ENCODE measurements around the gene NCAM1.

NCAM1 gene

DNA sequence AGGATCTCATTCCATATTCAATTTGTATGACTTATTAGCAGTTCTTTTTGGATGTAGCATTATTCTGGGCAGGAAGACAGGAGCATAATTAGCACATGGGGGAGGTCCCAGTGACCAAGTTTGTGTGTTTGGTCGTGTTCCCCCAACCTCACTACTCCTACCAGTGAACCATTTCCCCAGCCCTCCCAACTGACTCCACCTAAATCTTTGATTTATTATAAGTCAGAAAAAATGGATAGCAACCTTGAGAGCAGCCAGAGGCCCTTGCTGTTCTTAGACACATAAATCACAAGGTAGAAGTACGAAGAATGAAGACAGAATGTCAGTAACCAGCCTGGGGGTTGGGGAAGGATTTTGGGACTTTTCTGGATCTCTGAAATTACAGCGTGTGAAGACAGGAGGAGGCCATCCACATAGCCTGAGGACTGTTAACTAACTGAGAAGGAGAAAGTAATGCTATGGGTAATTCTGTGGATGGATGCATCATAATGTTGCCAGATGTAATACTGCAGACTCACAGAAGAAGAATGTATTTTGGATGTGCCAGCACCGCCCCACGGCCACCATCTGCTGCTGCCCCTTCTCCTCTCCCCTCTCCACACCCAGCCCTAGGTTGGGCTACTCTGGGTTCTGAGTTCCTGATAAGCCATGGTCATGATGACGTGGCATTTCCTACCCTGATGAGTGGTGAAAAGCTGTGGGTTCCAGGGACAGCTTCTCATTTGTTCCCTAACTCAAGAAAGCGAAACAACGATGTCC lies 228.9 kb downstream of the NCAM1 start:
- H3K4me3 ChIP-seq: no peak overlapping the region
- H3K36me3 ChIP-seq: no peaks in the 10 kb centered on the region
- H3K9me3 ChIP-seq: no peaks in the 10 kb centered on the region
- no peak overlapping the region for H3K4me2 ChIP-seq
- TF ChIP-seq Cebpa-rat (IDR thresholded peaks at IDR 0.05): no peak
- H3K27me3 ChIP-seq: no peaks in the 10 kb centered on the region
- no peaks in the 10 kb centered on the region; the same call in 1 of the 2 replicates for H3K4me1 ChIP-seq
- H3K9ac ChIP-seq: no peak overlapping the region
- H4K20me1 ChIP-seq: no peaks in the 10 kb centered on the region
- H3K27ac ChIP-seq: no peak overlapping the region

DNA sequence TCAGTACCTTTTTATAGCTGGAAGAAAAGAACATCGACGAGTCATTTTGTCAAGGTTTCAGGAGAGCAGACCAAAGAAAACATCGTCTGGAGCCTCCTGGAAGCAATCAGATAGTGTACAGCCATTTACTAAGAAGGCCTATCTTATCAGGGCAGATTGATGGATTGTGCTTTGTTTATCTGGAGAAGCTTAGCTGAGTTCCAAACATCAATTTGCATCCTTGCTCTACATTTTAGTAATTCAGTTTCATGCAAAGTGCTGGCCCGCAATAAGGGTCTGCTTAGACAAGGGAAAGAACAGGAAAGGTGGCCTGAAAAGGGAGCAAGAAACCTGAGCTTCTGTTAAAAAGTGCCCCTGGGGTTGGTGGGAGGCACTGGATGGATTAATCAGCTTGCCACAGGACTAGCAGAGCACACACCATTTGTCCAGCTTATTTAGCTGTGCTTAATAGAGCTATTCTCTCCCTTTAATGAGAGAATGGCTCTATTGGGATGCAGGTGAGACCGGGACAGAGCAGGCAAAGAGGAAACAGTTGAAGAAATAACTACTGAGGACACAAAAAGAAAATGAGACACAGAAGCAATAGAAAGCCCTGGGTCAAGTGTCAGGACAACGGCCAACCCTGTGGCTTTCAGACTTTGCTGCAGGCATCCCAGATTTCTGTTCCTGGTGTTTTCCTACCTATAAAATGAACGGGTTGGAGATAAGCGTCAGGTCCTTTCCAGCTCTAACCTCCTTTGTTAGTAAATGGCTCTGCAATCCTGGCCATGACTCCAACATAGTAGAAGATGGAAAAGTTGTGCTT lies 231.1 kb downstream of the NCAM1 start:
- Histone ChIP-seq H3K9ac (no peak overlapping the region), H3K27me3 (no peaks in the 10 kb centered on the region), H3K4me2 (no peak overlapping the region), H4K20me1 (no peaks in the 10 kb centered on the region), H3K4me3 (no peak overlapping the region), H3K9me3 (no peaks in the 10 kb centered on the region), H3K4me1 (no peaks in the 10 kb centered on the region; the same call in 1 of the 2 replicates), H3K36me3 (no peaks in the 10 kb centered on the region), H3K27ac (no peak overlapping the region)
- TF ChIP-seq Cebpa-rat (IDR thresholded peaks at IDR 0.05): no peak

DNA sequence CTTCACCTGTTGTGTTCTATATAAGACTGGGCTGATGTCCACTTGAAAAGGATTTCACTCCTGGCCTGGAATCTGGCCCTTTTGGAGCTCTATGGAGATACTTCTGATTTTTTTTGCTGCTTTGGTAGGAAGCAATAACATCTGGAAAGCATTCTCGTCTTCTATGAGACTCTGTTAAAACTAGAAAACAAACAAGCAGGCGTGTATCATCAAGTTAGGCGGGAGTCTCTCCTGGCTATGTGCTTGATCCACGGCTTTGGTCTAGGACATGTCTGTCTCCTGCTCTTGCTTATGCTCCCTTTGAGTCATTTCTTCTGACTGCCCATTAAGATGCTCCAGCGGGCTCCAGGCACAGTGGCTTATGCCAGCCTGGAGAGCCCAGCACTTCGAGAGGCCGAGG lies 231.8 kb downstream of the NCAM1 start:
- no peaks in the 10 kb centered on the region for H3K9me3 ChIP-seq
- H3K4me1 ChIP-seq: no peaks in the 10 kb centered on the region; the same call in 1 of the 2 replicates
- no peaks in the 10 kb centered on the region for H4K20me1 ChIP-seq
- no peak overlapping the region for H3K4me2 ChIP-seq
- H3K27me3 ChIP-seq: no peaks in the 10 kb centered on the region
- no peak for TF ChIP-seq Cebpa-rat (IDR thresholded peaks at IDR 0.05)
- no peaks in the 10 kb centered on the region for H3K36me3 ChIP-seq
- no peak overlapping the region for H3K9ac ChIP-seq
- no peak overlapping the region for H3K4me3 ChIP-seq
- no peak overlapping the region for H3K27ac ChIP-seq

DNA sequence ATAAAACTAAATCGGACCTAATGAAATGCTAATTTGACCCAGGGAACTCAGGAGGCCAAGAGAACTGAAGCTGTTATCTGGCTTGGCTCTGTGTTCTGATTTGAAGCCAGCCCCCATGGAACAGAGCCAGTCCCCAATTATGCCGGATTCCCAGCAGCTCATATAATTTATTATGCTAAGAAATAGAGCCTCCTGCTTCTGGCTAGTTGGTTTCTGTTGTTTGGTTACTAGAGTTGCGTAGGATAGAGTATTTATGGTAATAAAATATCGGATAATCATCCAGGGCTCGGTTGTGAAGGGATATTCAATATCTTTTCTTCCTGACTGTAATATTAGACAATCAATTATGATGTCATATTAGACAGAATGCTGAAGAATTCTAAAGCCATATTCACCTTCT lies 232.7 kb downstream of the NCAM1 start:
- no peak for TF ChIP-seq Cebpa-rat (IDR thresholded peaks at IDR 0.05)
- H3K27me3 ChIP-seq: no peaks in the 10 kb centered on the region
- H3K27ac ChIP-seq: no peak overlapping the region
- H4K20me1 ChIP-seq: no peaks in the 10 kb centered on the region
- H3K9ac ChIP-seq: no peak overlapping the region
- no peaks in the 10 kb centered on the region for H3K9me3 ChIP-seq
- no peaks in the 10 kb centered on the region; the same call in 1 of the 2 replicates for H3K4me1 ChIP-seq
- H3K36me3 ChIP-seq: no peaks in the 10 kb centered on the region
- H3K4me3 ChIP-seq: no peak overlapping the region
- no peak overlapping the region for H3K4me2 ChIP-seq

DNA sequence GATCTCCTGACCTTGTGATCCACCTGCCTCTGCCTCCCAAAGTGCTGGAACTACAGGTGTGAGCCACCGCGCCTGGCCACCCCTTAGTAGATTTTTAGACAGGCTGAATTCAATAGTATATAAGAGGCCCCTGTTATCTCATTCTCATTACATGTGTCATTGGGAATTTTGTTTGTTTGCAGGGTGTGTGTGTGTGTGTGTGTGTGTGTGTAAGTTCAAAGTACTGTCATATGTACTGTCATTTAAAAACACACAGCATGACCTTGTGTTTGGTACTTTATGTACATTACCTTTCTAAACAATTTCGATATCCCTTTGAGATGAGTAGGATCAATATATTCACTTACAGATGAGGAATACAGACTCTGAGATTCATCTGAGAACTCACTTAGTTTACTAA lies 234.5 kb downstream of the NCAM1 start:
- Histone ChIP-seq H3K27me3 (no peaks in the 10 kb centered on the region), H3K4me3 (no peak overlapping the region), H3K4me1 (no peaks in the 10 kb centered on the region; the same call in 1 of the 2 replicates), H3K27ac (no peak overlapping the region), H4K20me1 (no peaks in the 10 kb centered on the region), H3K4me2 (no peak overlapping the region), H3K36me3 (no peaks in the 10 kb centered on the region), H3K9me3 (no peaks in the 10 kb centered on the region), H3K9ac (no peak overlapping the region)
- TF ChIP-seq Cebpa-rat (IDR thresholded peaks at IDR 0.05): no peak

DNA sequence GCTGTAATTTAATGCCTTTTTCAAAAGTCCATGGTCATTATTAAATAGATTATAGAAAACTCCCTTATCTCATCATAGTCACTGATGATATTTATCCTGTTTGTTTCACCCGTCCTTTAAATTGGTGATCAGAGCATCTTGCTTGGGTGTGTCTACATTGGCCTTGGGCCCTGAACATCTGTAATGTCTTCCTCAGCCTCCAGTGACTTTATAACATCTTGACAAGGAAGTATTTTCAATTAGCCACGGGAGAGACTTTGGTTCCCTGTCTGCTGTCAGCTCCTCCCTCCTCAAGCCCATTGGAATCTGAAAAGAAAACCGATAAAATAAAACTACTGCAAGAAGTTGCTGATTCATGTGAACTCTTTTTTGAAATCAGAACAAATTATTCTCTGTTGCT lies 236.2 kb downstream of the NCAM1 start:
- Histone ChIP-seq H4K20me1 (no peaks in the 10 kb centered on the region), H3K9me3 (no peaks in the 10 kb centered on the region), H3K36me3 (no peaks in the 10 kb centered on the region), H3K9ac (no peak overlapping the region), H3K27me3 (no peaks in the 10 kb centered on the region), H3K4me3 (no peak overlapping the region), H3K4me2 (no peak overlapping the region), H3K27ac (no peak overlapping the region), H3K4me1 (no peaks in the 10 kb centered on the region; the same call in 1 of the 2 replicates)
- TF ChIP-seq Cebpa-rat (IDR thresholded peaks at IDR 0.05): no peak

DNA sequence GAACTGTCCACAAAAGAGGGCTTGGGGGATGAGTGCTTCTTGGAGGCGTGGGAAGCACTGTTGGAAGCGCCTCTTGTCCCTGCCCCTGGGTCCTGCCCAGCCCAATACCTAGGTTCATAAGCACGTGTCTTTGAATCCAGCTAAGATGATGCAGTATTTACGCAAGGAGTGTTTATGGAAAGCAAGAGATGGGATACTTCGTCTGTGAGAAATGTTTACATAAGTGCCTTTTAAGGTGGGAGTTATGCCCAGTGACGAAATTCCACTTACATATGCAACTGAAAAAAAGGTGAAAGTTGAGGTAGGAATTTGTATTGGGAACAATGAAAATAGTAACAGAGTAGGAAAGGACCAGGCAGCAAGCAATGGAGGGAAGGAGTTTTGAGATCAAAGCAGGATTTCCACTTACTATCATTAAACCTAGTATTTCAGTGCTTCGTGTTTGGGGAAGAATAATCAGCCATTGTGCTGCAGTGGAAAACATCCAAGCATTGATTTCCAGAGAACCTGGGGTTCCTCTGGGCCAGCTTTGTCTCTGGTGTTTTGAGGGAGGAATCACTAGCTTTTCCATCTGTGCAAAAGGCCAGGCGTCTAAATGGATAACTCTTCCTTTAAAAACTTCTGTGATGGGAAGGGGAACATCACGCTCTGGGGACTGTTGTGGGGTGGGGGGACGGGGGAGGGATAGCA lies 237.9 kb downstream of the NCAM1 start:
- TF ChIP-seq Cebpa-rat (IDR thresholded peaks at IDR 0.05): no peak
- Histone ChIP-seq H3K9ac (no peak overlapping the region), H3K9me3 (no peaks in the 10 kb centered on the region), H3K27ac (no peak overlapping the region), H3K36me3 (no peaks in the 10 kb centered on the region), H3K4me1 (no peaks in the 10 kb centered on the region; the same call in 1 of the 2 replicates), H3K27me3 (no peaks in the 10 kb centered on the region), H4K20me1 (no peaks in the 10 kb centered on the region), H3K4me3 (no peak overlapping the region), H3K4me2 (no peak overlapping the region)

DNA sequence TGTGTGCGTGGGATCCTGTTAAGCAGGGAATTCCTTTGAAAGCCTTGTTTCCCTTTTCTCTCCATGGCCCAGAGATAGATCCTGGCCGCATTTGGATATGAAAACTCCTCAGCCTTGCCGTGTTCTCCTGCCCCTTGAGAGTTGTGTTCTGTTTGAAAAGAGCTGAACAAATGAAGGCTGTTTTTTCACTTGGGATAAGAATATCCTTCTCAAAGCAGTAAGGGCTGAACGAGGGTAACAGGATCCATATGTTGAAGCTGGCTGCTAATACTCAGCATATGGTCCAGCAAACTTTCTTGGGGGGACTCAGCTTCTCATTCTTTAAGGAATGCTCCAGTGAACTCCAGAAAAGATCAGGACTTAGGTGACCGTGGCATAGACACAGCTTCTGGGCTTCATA lies 238.6 kb downstream of the NCAM1 start:
- Histone ChIP-seq H3K4me3 (no peak overlapping the region), H4K20me1 (no peaks in the 10 kb centered on the region), H3K36me3 (no peaks in the 10 kb centered on the region), H3K4me1 (no peaks in the 10 kb centered on the region; the same call in 1 of the 2 replicates), H3K27ac (no peak overlapping the region), H3K4me2 (no peak overlapping the region), H3K27me3 (no peaks in the 10 kb centered on the region), H3K9ac (no peak overlapping the region), H3K9me3 (no peaks in the 10 kb centered on the region)
- TF ChIP-seq Cebpa-rat (IDR thresholded peaks at IDR 0.05): no peak

DNA sequence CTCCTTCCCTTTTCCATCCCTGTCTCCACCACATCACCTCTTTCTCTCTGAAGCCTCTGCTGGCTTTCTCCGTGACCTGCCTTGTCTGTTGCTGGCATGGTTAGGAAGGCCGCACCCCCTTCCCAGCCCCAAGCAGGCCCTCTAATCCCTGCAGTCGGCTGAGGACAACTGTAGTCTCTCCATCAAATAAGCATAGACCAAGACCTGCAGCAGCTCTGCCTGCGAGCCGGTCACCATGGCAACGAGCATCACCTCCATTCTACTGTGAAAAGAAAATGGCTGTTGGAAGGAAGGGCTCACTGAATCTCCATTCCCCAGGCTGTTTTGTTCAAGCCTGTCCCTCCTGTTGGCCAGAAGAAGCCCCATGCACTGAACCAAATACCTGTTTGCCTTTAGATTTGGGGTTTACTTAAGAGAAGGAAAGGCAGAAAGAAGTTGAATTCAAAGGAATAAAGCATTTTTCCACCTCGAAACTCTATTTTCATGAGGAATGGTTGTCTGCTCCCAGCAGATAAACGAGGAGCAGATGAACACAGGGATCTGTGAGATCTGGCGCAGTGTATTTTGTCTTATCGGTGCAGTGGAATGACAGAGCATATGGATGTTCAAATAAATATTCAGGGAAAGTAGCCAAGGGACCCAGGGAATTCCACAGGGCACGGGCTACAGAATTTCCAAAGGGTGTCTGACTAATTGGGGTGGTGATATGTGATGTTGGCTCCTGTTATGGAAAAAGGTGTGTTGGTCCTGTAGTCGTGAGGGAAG lies 240.0 kb downstream of the NCAM1 start:
- no peaks in the 10 kb centered on the region for H3K9me3 ChIP-seq
- no peak overlapping the region for H3K9ac ChIP-seq
- H4K20me1 ChIP-seq: no peaks in the 10 kb centered on the region
- H3K27ac ChIP-seq: no peak overlapping the region
- H3K27me3 ChIP-seq: no peaks in the 10 kb centered on the region
- H3K4me3 ChIP-seq: no peak overlapping the region
- H3K4me2 ChIP-seq: no peak overlapping the region
- no peaks in the 10 kb centered on the region for H3K36me3 ChIP-seq
- H3K4me1 ChIP-seq: no peaks in the 10 kb centered on the region
- no peak for TF ChIP-seq Cebpa-rat (IDR thresholded peaks at IDR 0.05)
